Transverse colon (tissue), 4 donors: ENCODE measurements around the gene ACTN1. TPM values are rescaled to one million over a fixed set of nuclear protein-coding genes. Genes with fewer than 3 reads are reported as not detected.

Source experiments
- DNase-seq: peaks from one replicate; pipeline ENCODE4 v3.0.0-alpha.2; 2019
- H3K27ac ChIP-seq, 4 donors: fragments of 200-600 bp; sonication (generic); 2 replicates each; pipeline ENCODE4 v1.5.1; 2016 to 2018; ENCODE audit warnings: inconsistent platforms in 4 of 4
- H3K27me3 ChIP-seq: fragments of 200-600 bp; sonication (generic); 2 replicates; pipeline ENCODE4 v1.5.1; 2017; ENCODE audit warnings: inconsistent platforms
- H3K36me3 ChIP-seq, 4 donors: fragments of 200-600 bp; sonication (generic); 2 replicates each; pipeline ENCODE4 v1.5.1; 2017 to 2019; ENCODE audit warnings: inconsistent platforms in 4 of 4
- H3K4me1 ChIP-seq, 4 donors: fragments of 200-600 bp; sonication (generic); 2 replicates each; pipeline ENCODE4 v1.5.1; 2017 to 2020; ENCODE audit warnings: inconsistent platforms in 4 of 4
- H3K4me3 ChIP-seq, 4 donors: fragments of 200-600 bp; sonication (generic); 1 replicate in 1 of 4; 2 replicates in 3 of 4; pipeline versions ENCODE4 v1.5.1 to v1.6.1; 2017 to 2019; ENCODE audit warnings: inconsistent platforms in 4 of 4
- H3K9me3 ChIP-seq, 2 donors: fragments of 200-600 bp; sonication (generic); 2 replicates each; pipeline ENCODE4 v1.5.1; 2017 to 2019; ENCODE audit warnings: inconsistent platforms in 2 of 2
- EP300 ChIP-seq: sonication (generic); formaldehyde crosslinking; IDR thresholded peaks from one replicate; pipeline ENCODE4 v1.6.1; 2017; ENCODE audit warnings: antibody characterized with exemption, low read depth
- POLR2A ChIP-seq: fragments of 450-650 bp; IDR thresholded peaks from one replicate; pipeline ENCODE4 v1.6.1; 2016; ENCODE audit warnings: antibody characterized with exemption, mild to moderate bottlenecking, moderate library complexity
- POLR2AphosphoS5 ChIP-seq, 3 donors: sonication (generic); formaldehyde crosslinking; IDR thresholded peaks; one replicate each; pipeline ENCODE4 v1.6.1; 2016; ENCODE audit warnings: antibody characterized with exemption in 3 of 3
- WGBS, 2 donors: methylation state at CpG; one replicate each; pipeline ENCODE4 v1.1.5; 2018; ENCODE audit warnings: low coverage in 1 of 2; 5-methylcytosine and 5-hydroxymethylcytosine counted together
- in situ Hi-C, 4 donors: fragments of 200-750 bp; cut with MboI; loops; one replicate each; pipeline versions ENCODE4 v1.15.0 to v1.15.1; 2017; ENCODE audit warnings: low sequenced_read_pairs in 3 of 4, low pct_ligation_motif_present in 1 of 4, low pct_unique_long_range_greater_than_20kb in 1 of 4
- intact Hi-C: fragments of 100-400 bp; cut with DNase I; formaldehyde crosslinking; loops from one replicate; pipeline ENCODE4 v1.15.1; 2023; ENCODE audit warnings: low total_unique reads
- total RNA-seq, 4 donors: library from RNA; depleted of rRNA; stranded (reverse); fragments of >200 nt; gene quantifications; one replicate each; pipeline ENCODE4 v1.1.0, GENCODE V29; 2016
- TF ChIP-seq, protein P1 (sequence below), 5 experiments: fragments of 200-600 bp in 3 of 5; fragments of 450-650 bp in 2 of 5; sonication (generic) in 3 of 5; IDR thresholded peaks; 1 replicate in 2 of 5; 2 replicates in 3 of 5; pipeline ENCODE4 v1.5.1; 2016 to 2017; ENCODE audit warnings: antibody characterized with exemption in 5 of 5, inconsistent platforms in 3 of 5, mild to moderate bottlenecking in 2 of 5, moderate library complexity in 1 of 5

The ACTN1 gene
- total RNA-seq, 4 donors from 2014 or later: 127 to 403 (median 197) TPM

DNA sequence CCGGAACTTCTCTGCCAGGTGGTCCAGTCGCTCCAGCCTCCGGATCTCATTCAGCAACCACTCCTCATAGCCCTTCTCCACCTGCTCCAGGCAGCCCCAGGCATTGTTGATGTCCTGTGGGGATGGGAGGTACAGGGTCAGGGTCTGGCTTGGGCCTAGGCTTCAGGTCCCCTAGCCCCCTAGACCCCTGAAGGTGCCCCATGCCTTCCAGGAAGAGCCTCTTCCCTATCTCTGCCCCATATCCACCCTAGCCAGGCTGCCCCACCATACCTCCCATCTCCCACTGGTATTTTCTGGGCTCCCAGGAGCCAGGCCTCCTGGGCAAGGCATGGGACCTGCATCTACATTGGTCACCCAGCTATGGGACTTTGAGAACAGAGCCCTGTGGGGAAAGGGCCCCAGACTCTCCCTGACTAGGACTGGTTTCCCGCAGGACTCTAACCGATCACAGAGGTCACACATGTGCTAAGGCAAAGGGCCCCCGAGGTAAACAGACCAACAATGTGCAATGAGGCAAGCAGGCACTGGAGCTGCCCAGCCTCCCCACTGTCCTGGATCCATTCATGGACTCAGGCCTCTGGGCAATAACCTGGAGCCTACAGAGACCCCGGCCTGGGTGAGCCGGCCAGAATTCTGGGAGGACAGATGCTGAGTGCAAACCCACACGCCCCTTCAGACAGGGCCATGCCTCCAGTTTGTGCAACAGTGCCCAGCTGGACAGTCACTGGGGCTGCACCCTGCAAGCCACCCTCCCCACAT lies 88.8 kb downstream of the ACTN1 start:
- Histone ChIP-seq H3K4me1 (peaks cover 0 to 9% (median 2%) of the 10 kb centered on the region in 4 donors), H3K4me3 (no peak overlapping the region), H3K27me3 (no peaks in the 10 kb centered on the region), H3K36me3 (peaks cover 0 to 47% (median 14%) of the 10 kb centered on the region in 4 donors), H3K27ac (peak overlapping the region in 3 of 4 donors; percentile 31 to 75 (median 39)), H3K9me3 (no peaks in the 10 kb centered on the region)
- no peak for TF ChIP-seq POLR2AphosphoS5 (IDR thresholded peaks at IDR 0.05)
- TF ChIP-seq, protein P1, sequence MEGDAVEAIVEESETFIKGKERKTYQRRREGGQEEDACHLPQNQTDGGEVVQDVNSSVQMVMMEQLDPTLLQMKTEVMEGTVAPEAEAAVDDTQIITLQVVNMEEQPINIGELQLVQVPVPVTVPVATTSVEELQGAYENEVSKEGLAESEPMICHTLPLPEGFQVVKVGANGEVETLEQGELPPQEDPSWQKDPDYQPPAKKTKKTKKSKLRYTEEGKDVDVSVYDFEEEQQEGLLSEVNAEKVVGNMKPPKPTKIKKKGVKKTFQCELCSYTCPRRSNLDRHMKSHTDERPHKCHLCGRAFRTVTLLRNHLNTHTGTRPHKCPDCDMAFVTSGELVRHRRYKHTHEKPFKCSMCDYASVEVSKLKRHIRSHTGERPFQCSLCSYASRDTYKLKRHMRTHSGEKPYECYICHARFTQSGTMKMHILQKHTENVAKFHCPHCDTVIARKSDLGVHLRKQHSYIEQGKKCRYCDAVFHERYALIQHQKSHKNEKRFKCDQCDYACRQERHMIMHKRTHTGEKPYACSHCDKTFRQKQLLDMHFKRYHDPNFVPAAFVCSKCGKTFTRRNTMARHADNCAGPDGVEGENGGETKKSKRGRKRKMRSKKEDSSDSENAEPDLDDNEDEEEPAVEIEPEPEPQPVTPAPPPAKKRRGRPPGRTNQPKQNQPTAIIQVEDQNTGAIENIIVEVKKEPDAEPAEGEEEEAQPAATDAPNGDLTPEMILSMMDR (IDR thresholded peaks at IDR 0.05): no peak
- no peak for TF ChIP-seq POLR2A
- TF ChIP-seq EP300: no peak
- intact Hi-C loops (no loop called here), in situ Hi-C loops (no loop called here)
- DNase-seq: no peak
- WGBS, 2 donors: 82% methylated on average over 9 of the region's 9 CpGs; no CpG with 5 or more reads in 1 of the 2 donors

DNA sequence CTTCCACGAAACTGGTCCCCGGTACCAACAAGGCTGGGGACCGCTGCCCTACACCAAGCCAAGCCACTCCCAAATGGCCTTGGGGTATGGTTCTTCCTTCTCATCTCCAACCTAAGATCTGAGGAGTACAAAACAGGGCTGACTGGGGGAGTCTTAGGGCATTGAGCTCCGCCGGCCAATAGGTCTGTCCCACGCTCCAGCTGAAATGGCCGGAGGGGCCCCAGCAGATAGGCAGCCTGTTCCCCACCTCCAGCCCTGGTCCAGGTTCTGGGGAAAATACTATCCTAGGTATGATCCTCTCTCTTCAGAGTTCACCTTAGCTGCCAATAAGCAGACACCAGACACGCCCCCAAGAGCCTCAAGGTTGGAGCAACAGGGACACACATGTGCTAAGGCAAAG lies 90.2 kb downstream of the ACTN1 start:
- Histone ChIP-seq H3K4me3 (no peak overlapping the region), H3K36me3 (peaks cover 0 to 59% (median 20%) of the 10 kb centered on the region in 4 donors), H3K9me3 (no peaks in the 10 kb centered on the region), H3K27ac (peak overlapping the region in 3 of 4 donors; percentile 34 to 75 (median 57)), H3K4me1 (peaks cover 4 to 11% (median 8%) of the 10 kb centered on the region in 4 donors), H3K27me3 (no peaks in the 10 kb centered on the region)
- TF ChIP-seq, protein P1 (IDR thresholded peaks at IDR 0.05): no peak
- in situ Hi-C loops: no loop called here
- 86 to 92% methylated on average over 4 to 8 of the region's 8 CpGs for WGBS, 2 donors
- intact Hi-C loops: no loop called here
- no peak for DNase-seq

DNA sequence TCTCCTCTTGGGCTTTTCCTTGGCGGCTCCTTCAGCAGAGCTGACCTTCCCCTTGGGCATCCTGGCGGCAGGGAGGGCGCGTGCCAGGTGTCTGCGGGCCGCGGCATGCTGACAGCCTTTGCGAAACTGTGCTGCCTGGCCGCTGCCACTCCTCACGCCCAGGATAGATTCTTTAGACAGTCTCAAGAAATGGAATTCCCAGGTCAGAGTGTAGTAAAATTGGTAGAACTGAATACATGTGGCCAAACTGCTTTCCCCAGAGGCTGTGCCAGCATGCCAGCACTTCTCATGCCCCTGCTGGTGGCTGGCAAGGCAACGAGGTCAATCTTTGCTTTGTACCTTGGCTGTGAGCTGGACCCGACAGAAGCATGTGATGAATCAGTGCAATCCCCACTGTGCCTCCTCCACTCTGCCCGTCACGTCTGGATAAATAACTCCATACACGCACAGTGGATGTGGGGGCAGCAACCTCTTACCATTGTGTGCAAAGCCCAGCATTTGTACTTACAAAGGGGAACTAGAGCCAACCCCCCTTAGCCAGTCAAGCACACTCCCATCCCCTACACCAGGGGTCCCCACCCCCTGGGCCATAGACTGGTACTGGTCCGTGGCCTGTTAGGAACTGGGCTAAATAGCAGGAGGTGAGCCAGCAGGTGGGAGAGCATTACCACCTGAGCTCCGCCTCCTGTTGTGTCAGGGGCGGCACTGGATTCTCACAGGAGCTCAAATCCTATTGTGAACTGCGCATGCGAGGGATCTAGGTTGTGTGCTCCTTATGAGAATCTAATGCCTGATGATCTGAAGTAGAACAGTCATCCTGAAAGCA lies 90.9 kb downstream of the ACTN1 start:
- peak overlapping the region in 3 of 4 donors; percentile 34 to 75 (median 57) for H3K27ac ChIP-seq

DNA sequence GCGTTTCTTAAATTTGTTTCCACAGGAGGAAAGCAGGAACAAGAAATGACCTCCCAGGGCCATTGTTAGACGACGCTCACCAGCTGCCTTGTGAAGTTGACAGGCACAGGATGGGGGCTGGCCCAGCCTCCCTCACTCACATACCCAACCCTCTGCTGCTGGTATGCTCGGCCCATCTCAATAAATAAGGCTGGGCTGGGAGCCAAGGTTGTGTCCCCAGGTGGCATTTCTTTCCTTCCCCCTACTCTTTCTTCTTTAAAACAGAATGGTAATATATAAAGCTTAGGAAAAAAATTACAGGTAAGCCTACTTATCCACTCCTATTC lies 93.0 kb downstream of the ACTN1 start:
- peaks cover 0 to 65% (median 25%) of the 10 kb centered on the region in 4 donors for H3K36me3 ChIP-seq
- intact Hi-C loops (no loop called here), in situ Hi-C loops (no loop called here)
- DNase-seq: no peak
- H3K4me3 ChIP-seq: no peak overlapping the region
- no peaks in the 10 kb centered on the region for H3K27me3 ChIP-seq
- WGBS, 2 donors: 68% methylated on average over 4 of the region's 4 CpGs; no CpG with 5 or more reads in 1 of the 2 donors
- H3K27ac ChIP-seq: peak overlapping the region in 3 of 4 donors; percentile 50 to 72 (median 53)
- no peaks in the 10 kb centered on the region for H3K9me3 ChIP-seq
- H3K4me1 ChIP-seq: peaks cover 4 to 11% (median 8%) of the 10 kb centered on the region in 4 donors
- peak in 1 of 3 donors; percentile 4 for TF ChIP-seq POLR2AphosphoS5 (IDR thresholded peaks at IDR 0.05)
- TF ChIP-seq, protein P1 (IDR thresholded peaks at IDR 0.05): no peak
- no peak for TF ChIP-seq EP300

More for the DNA sequence above, 90.9 kb downstream of the ACTN1 start:
- Histone ChIP-seq H3K27me3 (no peaks in the 10 kb centered on the region), H3K9me3 (no peaks in the 10 kb centered on the region), H3K36me3 (peaks cover 0 to 65% (median 23%) of the 10 kb centered on the region in 4 donors), H3K4me1 (peaks cover 4 to 11% (median 8%) of the 10 kb centered on the region in 4 donors), H3K4me3 (no peak overlapping the region)
- intact Hi-C loops: no loop called here
- in situ Hi-C loops: no loop called here
- DNase-seq: no peak
- TF ChIP-seq, protein P1 (IDR thresholded peaks at IDR 0.05): no peak
- TF ChIP-seq EP300 (no peak), POLR2AphosphoS5 (IDR thresholded peaks at IDR 0.05) (no peak), POLR2A (no peak)
- 83% methylated on average over 20 of the region's 20 CpGs; no CpG with 5 or more reads in 1 of the 2 donors for WGBS, 2 donors
